Nephron (organoid): Measurements from ENCODE around the gene NOP53.
"Not testable (repeated sequence)": the region's sequence is repeated elsewhere in the genome, so short reads cannot be mapped to it uniquely, and the experiment has no call there.

Experiments used
- H3K27ac Mint-ChIP-seq, 3 experiments: 2 replicates each; pipeline ENCODE4 v1.8.0; 2020; ENCODE audit warnings: mixed read lengths in 3 of 3, mild to moderate bottlenecking in 2 of 3, moderate library complexity in 1 of 3
- H3K27me3 Mint-ChIP-seq: 2 replicates; pipeline ENCODE4 v1.8.0; 2021; ENCODE audit warnings: low read depth, mild to moderate bottlenecking, moderate library complexity, mixed read lengths
- H3K36me3 Mint-ChIP-seq: 2 replicates; pipeline ENCODE4 v1.8.0; 2020; ENCODE audit warnings: low read depth, mixed read lengths
- H3K4me1 Mint-ChIP-seq: 2 replicates; pipeline ENCODE4 v1.8.0; 2020; ENCODE audit warnings: mixed read lengths
- H3K4me3 Mint-ChIP-seq, 3 experiments: 2 replicates each; pipeline ENCODE4 v1.8.0; 2020; ENCODE audit warnings: mild to moderate bottlenecking in 3 of 3, mixed read lengths in 3 of 3, moderate library complexity in 2 of 3
- H3K9me3 Mint-ChIP-seq: 2 replicates; pipeline ENCODE4 v1.8.0; 2020; ENCODE audit warnings: mixed read lengths
- CTCF ChIP-seq, 3 experiments: fragments of 200-600 bp; sonication (generic); IDR thresholded peaks; one replicate each; pipeline ENCODE4 v1.5.0; 2021; ENCODE audit warnings: antibody characterized with exemption in 3 of 3; ENCODE audit not compliant: unreplicated experiment in 3 of 3

The NOP53 gene

GRCh38 chr19:47797996-47798903 is 52.9 kb downstream of the NOP53 start:
- no peak for TF ChIP-seq CTCF (IDR thresholded peaks at IDR 0.05; ENCODE audit: unreplicated experiment in 3 of 3)
- H3K36me3 Mint-ChIP-seq, result peaks cover 5% of the 10 kb centered on the region
- H3K27ac Mint-ChIP-seq, result no peak overlapping the region
- H3K9me3 Mint-ChIP-seq, result peaks cover 9% of the 10 kb centered on the region
- peaks cover 5% of the 10 kb centered on the region for H3K27me3 Mint-ChIP-seq
- no peak overlapping the region for H3K4me3 Mint-ChIP-seq
- H3K4me1 Mint-ChIP-seq, result peaks cover 4% of the 10 kb centered on the region

GRCh38 chr19:47798904-47799266 is 53.5 kb downstream of the NOP53 start:
- peaks cover 4% of the 10 kb centered on the region for H3K4me1 Mint-ChIP-seq
- H3K27ac Mint-ChIP-seq, result no peak overlapping the region
- peaks cover 5% of the 10 kb centered on the region for H3K36me3 Mint-ChIP-seq
- H3K9me3 Mint-ChIP-seq, result peaks cover 9% of the 10 kb centered on the region
- H3K4me3 Mint-ChIP-seq, result no peak overlapping the region
- TF ChIP-seq CTCF (IDR thresholded peaks at IDR 0.05; ENCODE audit: unreplicated experiment in 3 of 3), result no peak
- peaks cover 5% of the 10 kb centered on the region for H3K27me3 Mint-ChIP-seq

- H3K4me3 Mint-ChIP-seq, result no peak overlapping the region
Observed at GRCh38 chr19:47801270-47801669, 55.9 kb downstream of the NOP53 start.

GRCh38 chr19:47802521-47803043 is 57.2 kb downstream of the NOP53 start:
- H3K9me3 Mint-ChIP-seq, result peaks cover 9% of the 10 kb centered on the region
- no peaks in the 10 kb centered on the region for H3K4me1 Mint-ChIP-seq
- no peaks in the 10 kb centered on the region for H3K36me3 Mint-ChIP-seq
- TF ChIP-seq CTCF (IDR thresholded peaks at IDR 0.05; ENCODE audit: unreplicated experiment in 3 of 3), result no peak
- no peak overlapping the region for H3K27ac Mint-ChIP-seq
- H3K4me3 Mint-ChIP-seq, result no peak overlapping the region
- H3K27me3 Mint-ChIP-seq, result peaks cover 10% of the 10 kb centered on the region

More at GRCh38 chr19:47801270-47801669, 55.9 kb downstream of the NOP53 start:
- peaks cover 5% of the 10 kb centered on the region for H3K36me3 Mint-ChIP-seq
- H3K27me3 Mint-ChIP-seq, result peaks cover 10% of the 10 kb centered on the region
- peaks cover 2% of the 10 kb centered on the region for H3K4me1 Mint-ChIP-seq
- peaks cover 9% of the 10 kb centered on the region for H3K9me3 Mint-ChIP-seq
- no peak for TF ChIP-seq CTCF (IDR thresholded peaks at IDR 0.05; ENCODE audit: unreplicated experiment in 3 of 3)
- no peak overlapping the region for H3K27ac Mint-ChIP-seq

GRCh38 chr19:47803148-47803547 is 57.8 kb downstream of the NOP53 start:
- H3K27ac Mint-ChIP-seq, H3K36me3 Mint-ChIP-seq, H3K9me3 Mint-ChIP-seq, H3K4me1 Mint-ChIP-seq, H3K4me3 Mint-ChIP-seq: not testable (repeated sequence)
- H3K27me3 Mint-ChIP-seq, result peaks cover 10% of the 10 kb centered on the region

GRCh38 chr19:47803671-47804070 is 58.3 kb downstream of the NOP53 start:
- not testable (repeated sequence) for H3K4me3 Mint-ChIP-seq, H3K9me3 Mint-ChIP-seq, H3K4me1 Mint-ChIP-seq, H3K27ac Mint-ChIP-seq, H3K36me3 Mint-ChIP-seq
- H3K27me3 Mint-ChIP-seq, result peaks cover 10% of the 10 kb centered on the region

- not testable (repeated sequence) for H3K27ac Mint-ChIP-seq, H3K36me3 Mint-ChIP-seq, H3K4me1 Mint-ChIP-seq, H3K27me3 Mint-ChIP-seq, H3K9me3 Mint-ChIP-seq, H3K4me3 Mint-ChIP-seq
Observed at GRCh38 chr19:47804451-47804850, 59.1 kb downstream of the NOP53 start, which contains the start of gene TPRX1. TPRX1 (minus strand) TSS chr19:47804551; CDS start chr19:47804539, 12 bp downstream.
